SW480 (cell line): ENCODE results near the gene EPHA2.

Experiments
- DNase-seq: peaks from one replicate; pipeline ENCODE4 v3.0.0-alpha.2; 2016; ENCODE audit warnings: low spot score

EPHA2 gene

DNA sequence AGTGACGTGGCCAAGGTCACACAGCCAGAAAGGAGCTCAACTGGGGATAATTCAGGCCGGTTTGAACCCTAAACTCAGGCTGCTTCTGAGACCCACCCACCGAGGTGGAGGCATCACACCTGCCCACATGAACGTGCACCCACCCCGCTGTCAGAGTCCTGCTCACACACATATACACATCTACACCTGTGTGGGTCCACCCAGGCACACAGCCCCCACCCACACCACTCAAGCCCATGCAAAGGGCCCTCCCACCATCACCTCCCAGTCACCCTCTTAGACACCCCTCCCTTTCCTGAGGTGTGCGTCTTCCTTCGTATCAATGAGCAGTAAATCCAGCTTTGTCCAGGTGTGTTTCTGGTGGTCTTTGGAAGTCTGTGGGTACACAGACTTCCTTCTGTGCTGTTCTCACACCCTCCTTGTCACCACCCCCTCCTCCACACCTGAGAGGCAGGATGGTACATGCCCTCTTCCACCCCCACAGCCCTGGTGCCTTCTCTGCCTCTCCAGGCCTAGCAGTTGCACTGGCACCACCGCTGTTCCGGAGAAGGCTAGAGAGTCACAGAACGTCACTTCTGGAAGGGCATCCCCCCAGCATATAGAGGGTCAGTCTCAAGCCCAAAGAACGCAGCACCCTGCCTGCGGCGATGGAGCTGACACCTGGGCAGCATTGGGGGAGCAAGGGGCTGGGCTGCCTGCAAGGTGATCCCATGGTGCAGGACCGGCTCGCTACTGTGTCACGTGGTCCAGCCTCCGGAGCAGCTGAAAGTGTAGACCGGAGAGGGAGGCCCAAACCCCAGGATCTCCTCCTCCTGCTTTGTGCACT lies 63.6 kb downstream of the EPHA2 start:
- no peak for DNase-seq

DNA sequence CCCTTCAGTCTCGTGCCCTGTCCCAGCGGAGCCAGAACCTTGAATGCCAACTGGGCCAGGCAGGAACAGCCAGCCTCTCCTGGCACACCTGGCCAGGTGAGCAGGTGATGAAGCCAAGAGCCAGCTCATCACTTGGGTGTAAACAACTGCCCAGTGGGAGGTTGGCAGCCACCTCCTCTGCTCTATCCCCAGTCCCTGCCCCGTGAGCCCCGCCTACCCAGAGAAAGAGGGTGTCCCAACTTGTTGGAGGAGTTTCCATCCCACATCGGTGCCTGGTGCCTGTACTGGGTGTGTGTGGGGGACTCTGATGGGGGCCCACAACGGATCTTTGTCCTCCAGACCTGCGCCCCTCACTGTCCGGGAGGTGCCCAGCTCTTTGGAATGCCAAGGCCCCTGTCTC lies 64.6 kb downstream of the EPHA2 start:
- DNase-seq: no peak

GRCh38 chr1:16090076-16090826 lies 65.6 kb downstream of the EPHA2 start:
- no peak for DNase-seq

DNA sequence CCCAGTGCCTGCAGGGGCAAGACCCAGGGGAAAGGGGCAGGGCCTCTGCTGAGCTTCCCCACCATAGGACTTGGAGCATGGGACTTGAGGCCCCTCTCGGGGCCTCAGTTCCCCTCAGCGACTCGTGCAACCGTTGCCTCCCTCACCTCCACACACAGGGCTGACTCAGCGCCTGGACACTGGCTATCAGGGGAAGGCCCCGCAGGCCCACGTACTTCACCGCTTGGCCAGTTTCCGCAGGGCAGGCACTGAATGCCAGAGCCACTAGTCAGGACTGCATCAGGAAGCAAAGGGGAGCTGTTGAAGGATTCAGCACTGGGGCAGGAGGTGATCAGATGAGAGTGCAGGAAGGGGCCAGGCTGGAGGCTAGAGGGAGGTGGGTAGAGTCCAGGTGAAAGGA lies 66.9 kb downstream of the EPHA2 start:
- DNase-seq: no peak

GRCh38 chr1:16088351-16088911 lies 67.4 kb downstream of the EPHA2 start:
- no peak for DNase-seq

DNA sequence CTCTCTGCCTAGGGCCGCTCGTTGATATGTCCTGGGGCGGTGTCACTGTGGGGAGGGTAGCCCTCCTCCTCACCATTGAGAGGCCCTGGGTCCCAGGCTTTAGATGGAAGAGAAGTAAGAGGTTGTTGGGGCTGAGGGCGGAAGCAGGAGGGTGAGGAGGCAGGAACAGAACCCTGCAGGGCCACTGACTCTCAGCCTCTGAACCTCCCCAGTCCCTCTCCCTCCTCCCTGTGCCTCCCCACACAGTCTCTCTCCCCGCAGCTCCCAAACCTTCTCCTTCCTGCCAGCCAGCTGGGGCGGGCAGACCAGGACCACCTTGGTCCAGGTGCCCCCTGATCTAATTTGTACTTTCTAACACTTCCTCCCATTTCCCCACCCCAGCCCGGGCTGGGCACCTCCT lies 68.1 kb downstream of the EPHA2 start:
- DNase-seq: no peak

- no peak for DNase-seq
Measured at GRCh38 chr1:16085522-16085921, 70.3 kb downstream of the EPHA2 start.

- DNase-seq: no peak
Measured at GRCh38 chr1:16083486-16083885, 72.4 kb downstream of the EPHA2 start.

DNA sequence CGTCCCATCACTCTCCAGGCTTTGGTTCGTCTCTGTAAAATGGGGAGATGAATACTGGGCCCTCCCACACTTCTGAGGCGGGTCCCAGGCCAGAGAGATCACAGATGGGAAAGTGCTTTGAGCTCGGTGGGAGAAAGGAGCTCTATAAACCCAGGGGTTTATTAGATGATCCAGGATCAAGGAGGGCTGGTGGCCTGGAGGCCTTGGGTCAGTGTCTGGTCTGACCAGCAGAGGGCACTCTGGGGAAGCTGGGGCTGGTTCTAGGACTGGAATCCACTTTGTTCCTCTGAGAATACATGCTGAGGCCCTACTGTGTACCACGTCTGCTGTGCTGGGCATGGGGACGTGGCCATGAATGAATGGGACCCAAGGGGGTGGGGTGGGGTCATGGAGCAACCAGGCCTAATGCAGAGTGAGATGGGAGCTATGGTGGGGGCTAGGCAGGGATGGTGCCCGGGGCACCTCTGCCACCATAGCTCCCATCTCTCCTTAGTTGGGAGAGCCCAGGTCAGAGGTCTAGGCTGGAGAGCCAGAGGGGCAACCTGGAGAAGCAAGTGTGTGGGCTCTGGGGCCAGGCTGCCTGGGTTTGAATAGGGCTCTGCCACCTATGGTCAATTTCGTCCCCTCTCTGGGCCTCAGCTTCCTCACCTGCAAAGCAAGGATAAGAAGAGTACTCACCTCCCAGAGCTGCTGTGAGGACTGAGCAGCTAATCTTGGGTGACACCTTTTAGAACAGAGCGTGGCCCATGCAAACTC lies 73.4 kb downstream of the EPHA2 start:
- peak; percentile 43 for DNase-seq

GRCh38 chr1:16081636-16082035 lies 74.2 kb downstream of the EPHA2 start:
- no peak for DNase-seq

DNA sequence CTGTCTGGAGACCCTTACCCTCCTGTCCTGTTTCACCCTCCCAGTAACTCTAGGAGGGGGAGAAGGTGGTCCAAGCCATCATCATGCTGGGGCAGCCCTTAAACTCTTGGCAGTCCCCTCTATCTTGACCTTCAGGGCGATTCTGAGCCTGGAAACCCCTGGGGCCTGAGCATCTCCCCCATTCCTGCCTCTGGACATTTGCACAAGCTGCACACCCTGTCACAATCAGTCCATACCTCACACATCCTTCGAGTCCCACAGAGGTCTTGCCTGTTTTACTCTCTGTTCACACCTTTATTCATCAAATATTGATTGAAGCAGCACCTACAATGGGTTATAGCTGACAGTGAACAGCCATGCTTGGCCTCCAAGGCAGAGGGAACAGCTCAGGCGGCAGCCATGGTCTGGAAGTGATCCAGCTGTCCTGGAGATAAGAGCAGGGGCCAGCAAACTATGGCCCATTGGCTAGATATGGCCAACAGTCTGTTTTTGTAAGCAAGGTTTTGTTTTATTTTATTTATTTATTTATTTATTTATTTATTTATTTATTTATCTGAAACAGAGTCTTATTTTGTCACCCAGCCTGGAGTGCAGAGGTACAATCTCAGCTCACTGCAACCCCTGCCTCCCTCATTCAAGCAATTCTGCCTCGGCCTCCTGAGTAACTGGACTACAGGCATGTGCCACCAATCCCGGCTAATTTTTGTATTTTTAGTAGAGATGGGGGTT lies 75.3 kb downstream of the EPHA2 start:
- no peak for DNase-seq

DNA sequence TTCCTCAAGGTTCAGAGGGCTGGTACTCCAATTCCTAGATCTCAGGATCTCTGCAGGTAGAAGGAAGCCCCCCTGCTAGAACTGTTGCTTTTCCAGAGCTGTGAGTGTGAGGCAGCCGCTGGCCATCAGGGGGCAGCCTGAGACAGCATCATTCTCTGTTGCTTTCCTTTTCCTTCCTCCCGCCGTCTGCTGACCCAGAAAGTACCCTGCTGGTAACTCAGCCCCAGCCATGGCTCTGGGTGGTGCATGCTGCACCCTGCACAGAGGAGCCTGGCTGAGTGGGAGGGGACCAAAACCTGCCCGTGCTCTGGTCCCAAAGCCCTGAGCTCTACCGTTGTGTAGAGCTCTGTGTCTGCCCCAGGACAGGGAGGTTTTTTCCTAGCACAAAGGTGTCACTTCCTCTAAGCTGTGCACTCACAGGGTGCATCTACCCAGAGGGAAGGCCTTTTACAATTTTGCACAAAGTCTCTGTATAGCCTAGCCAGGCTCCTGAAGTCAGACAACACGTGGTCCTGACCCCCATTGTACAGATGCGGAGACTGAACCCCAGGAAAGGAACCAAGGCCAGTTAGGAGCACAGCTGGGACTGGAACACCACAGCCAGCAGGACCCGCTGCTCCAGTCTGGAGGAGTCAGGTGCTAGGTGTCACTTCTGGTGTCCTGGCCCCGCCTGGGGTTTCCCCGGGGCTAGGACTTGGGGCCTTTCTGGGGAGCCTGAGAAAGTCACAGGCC lies 76.8 kb downstream of the EPHA2 start:
- DNase-seq: peak; percentile 82

- no peak for DNase-seq
Measured at GRCh38 chr1:16077406-16078245, 78.2 kb downstream of the EPHA2 start.

GRCh38 chr1:16076865-16077238 lies 79.0 kb downstream of the EPHA2 start:
- peak; percentile 52 for DNase-seq

DNA sequence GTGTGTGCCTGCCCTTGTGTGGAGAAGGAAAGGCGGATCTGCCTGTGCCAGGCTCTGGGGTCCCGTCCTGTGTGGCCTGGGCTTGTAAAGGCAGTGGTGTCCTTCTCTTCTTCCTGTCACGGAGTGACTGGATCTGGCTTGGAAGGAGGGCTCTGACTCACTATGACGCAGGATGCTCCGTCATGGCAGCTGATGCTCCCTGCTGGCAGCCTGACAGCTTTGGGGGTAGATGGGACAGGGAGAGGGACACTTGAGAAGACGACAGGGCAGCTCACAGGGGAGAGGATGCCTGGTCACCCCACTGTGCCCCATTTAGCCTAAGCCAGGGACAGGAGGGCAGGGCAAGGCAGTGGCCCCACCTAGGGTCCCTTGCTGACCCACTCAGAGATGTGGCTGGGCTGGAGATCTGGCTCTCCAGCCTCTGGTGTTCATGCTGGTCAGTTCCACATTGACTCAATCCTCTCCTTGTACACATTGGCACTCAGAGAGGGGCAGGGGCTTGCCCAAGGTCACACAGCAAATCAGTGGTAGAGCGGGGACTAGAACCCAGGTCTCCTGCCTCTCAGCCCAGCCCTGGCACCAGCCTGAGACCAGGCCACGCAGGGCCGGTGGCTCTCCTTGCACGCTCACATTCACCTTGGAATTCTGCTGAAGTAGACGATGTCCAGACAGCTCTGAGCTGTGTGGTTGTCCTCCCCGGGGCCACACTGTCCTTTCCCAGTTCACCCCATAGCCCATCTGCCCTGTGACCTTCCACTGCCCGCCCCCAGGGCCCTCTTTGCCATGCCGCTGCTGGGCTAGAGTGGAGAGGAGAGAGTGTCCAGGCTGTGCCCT lies 79.6 kb downstream of the EPHA2 start:
- no peak for DNase-seq

GRCh38 chr1:16075337-16076030 lies 80.4 kb downstream of the EPHA2 start:
- DNase-seq: no peak
